ENCODE measurements around the gene RFPL4A. TPM values are rescaled to one million over a fixed set of nuclear protein-coding genes. Genes with fewer than 3 reads are reported as not detected.

RFPL4A gene
- total RNA-seq, 1 donor from 2014 or later, result not detected

GRCh38 chr19:55795021-55795420 lies 36.1 kb downstream of the RFPL4A start:
- Mint-ChIP-seq H3K4me1 (no peaks in the 10 kb centered on the region), H3K9me3 (peaks cover 28% of the 10 kb centered on the region), H3K27me3 (ENCODE audit: insufficient read depth, low read depth) (peaks cover 2% of the 10 kb centered on the region), H3K4me3 (no peak overlapping the region), H3K27ac (no peak overlapping the region), H3K36me3 (no peaks in the 10 kb centered on the region)
- TF ChIP-seq EZH2 (IDR thresholded peaks at IDR 0.05), result no peak
- no peak for TF ChIP-seq EZH2phosphoT487 (IDR thresholded peaks at IDR 0.05)
- TF ChIP-seq CTCF (IDR thresholded peaks at IDR 0.05), result no peak
- Histone ChIP-seq H3K36me3 (no peaks in the 10 kb centered on the region), H3K27me3 (no peaks in the 10 kb centered on the region), H3K4me1 (no peaks in the 10 kb centered on the region), H2AFZ (replicated peaks) (no peak overlapping the region), H4K20me1 (ENCODE audit: low read depth) (no peaks in the 10 kb centered on the region), H3K9me3 (ENCODE audit: low read depth) (peaks cover 23% of the 10 kb centered on the region), H3K4me3 (no peak overlapping the region), H3K79me2 (ENCODE audit: low read depth) (no peaks in the 10 kb centered on the region), H3K4me2 (no peak overlapping the region), H3F3A (ENCODE audit: low read depth) (no peaks in the 10 kb centered on the region), H3K27ac (no peak overlapping the region), H3K9ac (no peak overlapping the region)
- no peak for DNase-seq (ENCODE audit: low spot score)

- Histone ChIP-seq H3K27me3 (no peaks in the 10 kb centered on the region), H3K4me2 (no peak overlapping the region), H3K4me1 (no peaks in the 10 kb centered on the region), H3K27ac (no peak overlapping the region), H3K36me3 (no peaks in the 10 kb centered on the region), H3F3A (ENCODE audit: low read depth) (no peaks in the 10 kb centered on the region), H3K4me3 (no peak overlapping the region), H3K9me3 (ENCODE audit: low read depth) (peaks cover 7% of the 10 kb centered on the region), H3K9ac (no peak overlapping the region), H4K20me1 (ENCODE audit: low read depth) (no peaks in the 10 kb centered on the region), H3K79me2 (ENCODE audit: low read depth) (no peaks in the 10 kb centered on the region), H2AFZ (replicated peaks) (no peak overlapping the region)
- DNase-seq (ENCODE audit: low spot score), result no peak
- H3K27ac Mint-ChIP-seq, result no peak overlapping the region
- TF ChIP-seq EZH2phosphoT487 (IDR thresholded peaks at IDR 0.05) (no peak), EZH2 (IDR thresholded peaks at IDR 0.05) (no peak), CTCF (IDR thresholded peaks at IDR 0.05) (no peak)
- peaks cover under 1% of the 10 kb centered on the region for H3K27me3 Mint-ChIP-seq (ENCODE audit: insufficient read depth, low read depth)
- H3K36me3 Mint-ChIP-seq, result no peaks in the 10 kb centered on the region
- H3K4me3 Mint-ChIP-seq, result no peak overlapping the region
- no peaks in the 10 kb centered on the region for H3K4me1 Mint-ChIP-seq
- H3K9me3 Mint-ChIP-seq, result peaks cover 27% of the 10 kb centered on the region
Measured at GRCh38 chr19:55801416-55801815, 42.5 kb downstream of the RFPL4A start.

- Mint-ChIP-seq H3K9me3 (peaks cover 24% of the 10 kb centered on the region), H3K27me3 (ENCODE audit: insufficient read depth, low read depth) (peaks cover 3% of the 10 kb centered on the region), H3K4me1 (no peaks in the 10 kb centered on the region), H3K36me3 (no peaks in the 10 kb centered on the region), H3K4me3 (no peak overlapping the region), H3K27ac (no peak overlapping the region)
- H3K27me3 ChIP-seq, result no peaks in the 10 kb centered on the region
- DNase-seq (ENCODE audit: low spot score), result no peak
- H4K20me1 ChIP-seq (ENCODE audit: low read depth), result no peaks in the 10 kb centered on the region
- H3K4me2 ChIP-seq, result no peak overlapping the region
- H2AFZ ChIP-seq (replicated peaks), result no peak overlapping the region
- H3K36me3 ChIP-seq, result no peaks in the 10 kb centered on the region
- no peak overlapping the region for H3K27ac ChIP-seq
- H3K9me3 ChIP-seq (ENCODE audit: low read depth), result peaks cover 7% of the 10 kb centered on the region
- no peaks in the 10 kb centered on the region for H3K79me2 ChIP-seq (ENCODE audit: low read depth)
- TF ChIP-seq EZH2 (IDR thresholded peaks at IDR 0.05) (no peak), CTCF (IDR thresholded peaks at IDR 0.05) (no peak)
- no peaks in the 10 kb centered on the region for H3F3A ChIP-seq (ENCODE audit: low read depth)
- no peak overlapping the region for H3K4me3 ChIP-seq
- H3K9ac ChIP-seq, result no peak overlapping the region
- H3K4me1 ChIP-seq, result no peaks in the 10 kb centered on the region
Measured at GRCh38 chr19:55802281-55802680, 43.4 kb downstream of the RFPL4A start.

All from neural progenitor cell (in vitro differentiated cells).